ENCODE data around the gene ANXA10. TPM values are rescaled to one million over a fixed set of nuclear protein-coding genes. Genes with fewer than 3 reads are reported as not detected.

The ANXA10 gene, protein sequence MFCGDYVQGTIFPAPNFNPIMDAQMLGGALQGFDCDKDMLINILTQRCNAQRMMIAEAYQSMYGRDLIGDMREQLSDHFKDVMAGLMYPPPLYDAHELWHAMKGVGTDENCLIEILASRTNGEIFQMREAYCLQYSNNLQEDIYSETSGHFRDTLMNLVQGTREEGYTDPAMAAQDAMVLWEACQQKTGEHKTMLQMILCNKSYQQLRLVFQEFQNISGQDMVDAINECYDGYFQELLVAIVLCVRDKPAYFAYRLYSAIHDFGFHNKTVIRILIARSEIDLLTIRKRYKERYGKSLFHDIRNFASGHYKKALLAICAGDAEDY
- polyA plus RNA-seq (2013, experiment 1 of 2) = not detected
- not detected for polyA plus RNA-seq (2013, experiment 2 of 2)

DNA sequence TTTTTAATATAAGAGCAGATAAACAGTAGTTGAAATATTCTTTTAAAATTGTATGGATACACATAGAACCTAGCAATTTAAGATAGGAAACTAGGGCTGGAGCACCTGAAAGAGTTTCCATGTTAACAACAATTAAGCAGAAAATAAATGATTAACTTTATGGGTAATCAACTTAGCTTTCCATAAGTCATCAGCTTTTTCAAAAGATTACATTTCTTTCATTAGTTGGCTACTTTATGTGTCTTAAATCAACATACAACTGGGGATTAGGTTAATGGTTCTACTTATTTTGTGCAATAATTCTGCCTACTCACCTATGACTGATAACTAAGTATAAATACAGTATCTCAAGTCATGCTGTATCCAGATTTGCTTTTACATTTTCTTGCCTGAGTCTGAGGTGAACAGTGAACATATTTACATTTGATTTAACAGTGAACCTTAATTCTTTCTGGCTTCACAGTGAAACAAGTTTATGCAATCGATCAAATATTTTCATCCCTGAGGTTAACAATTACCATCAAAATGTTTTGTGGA lies at the start of gene ANXA10:
ANXA10 (plus strand) TSS at position 362 of the 537 bp plus-strand sequence; CDS start at position 526, 164 bp downstream.
- Histone ChIP-seq H2BK120ac (ENCODE audit: low read depth, low read length) (no peak within 1 kb of the TSS), H3K27me3 (ENCODE audit: control insufficient read depth in 1 of 2, insufficient read depth in 1 of 2, low read length in 2 of 2) (no peaks in the 10 kb centered on the region), H2AK5ac (ENCODE audit: low read length, severe bottlenecking) (no peak within 1 kb of the TSS), H3K4me1 (ENCODE audit: control insufficient read depth, insufficient read depth, low read depth, low read length) (no peaks in the 10 kb centered on the region), H3K4me2 (ENCODE audit: low read length, poor library complexity, severe bottlenecking) (no peak within 1 kb of the TSS), H2BK15ac (ENCODE audit: low read depth, poor library complexity, severe bottlenecking) (no peak within 1 kb of the TSS), H3K9ac (ENCODE audit: low read length) (no peak within 1 kb of the TSS), H3K18ac (ENCODE audit: low read depth in 1 of 2, low read length in 2 of 2) (no peak within 1 kb of the TSS), H3K14ac (ENCODE audit: low read length in 2 of 2) (no peak within 1 kb of the TSS), H2BK5ac (ENCODE audit: low read depth, low read length, poor library complexity, severe bottlenecking) (no peak within 1 kb of the TSS), H3K4me3 (ENCODE audit: insufficient read depth in 1 of 2, low read depth in 1 of 2, low read length in 2 of 2) (no peak within 1 kb of the TSS), H3K4ac (ENCODE audit: low read depth in 1 of 2, low read length in 2 of 2) (no peak within 1 kb of the TSS), H4K8ac (ENCODE audit: low read length) (no peak within 1 kb of the TSS), H4K91ac (ENCODE audit: low read length) (no peak within 1 kb of the TSS), H3K9me3 (ENCODE audit: control insufficient read depth, low read length) (peaks cover 28% of the 10 kb centered on the region), H3K79me1 (replicated peaks; ENCODE audit: low read length, poor library complexity, severe bottlenecking) (no peaks in the 10 kb centered on the region), H2BK12ac (ENCODE audit: low read length in 2 of 2) (no peak within 1 kb of the TSS), H3K36me3 (ENCODE audit: control insufficient read depth in 1 of 2, insufficient read depth in 2 of 2, low read depth in 1 of 2, low read length in 2 of 2) (no peaks in the 10 kb centered on the region), H3K27ac (ENCODE audit: low read length, poor library complexity, severe bottlenecking) (no peak within 1 kb of the TSS), H3K23ac (ENCODE audit: low read length in 2 of 2) (no peak within 1 kb of the TSS), H2AFZ (ENCODE audit: low read depth, low read length) (no peak within 1 kb of the TSS)
- no CpG with 5 or more reads among the region's 1 CpG for WGBS
- DNase-seq = no peak

DNA sequence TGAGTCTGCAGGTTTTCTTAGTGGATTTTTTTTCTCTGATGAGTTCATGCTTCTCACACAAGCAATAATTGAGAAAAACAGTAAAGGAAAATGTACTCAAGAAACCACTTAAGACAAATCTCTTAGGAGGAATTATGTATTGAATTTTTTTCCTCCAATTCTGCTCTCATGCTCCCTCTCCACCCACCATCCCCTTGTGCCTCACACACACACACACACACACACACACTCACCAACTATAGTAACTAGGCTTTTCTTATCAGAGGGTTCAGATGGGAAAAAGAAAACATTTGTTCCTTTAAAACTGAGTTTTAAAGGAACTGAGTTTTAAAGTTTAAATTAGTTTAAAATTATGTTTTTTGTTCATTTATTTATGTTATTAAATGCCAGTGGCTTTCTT lies 47.0 kb upstream of the ANXA10 start:
- Histone ChIP-seq H3K18ac (ENCODE audit: low read depth in 1 of 2, low read length in 2 of 2) (no peak overlapping the region), H2BK15ac (ENCODE audit: low read depth, poor library complexity, severe bottlenecking) (no peak overlapping the region), H2AFZ (ENCODE audit: low read depth, low read length) (no peak overlapping the region), H3K23ac (ENCODE audit: low read length in 2 of 2) (no peak overlapping the region), H4K91ac (ENCODE audit: low read length) (no peak overlapping the region), H2BK5ac (ENCODE audit: low read depth, low read length, poor library complexity, severe bottlenecking) (no peak overlapping the region), H3K36me3 (ENCODE audit: control insufficient read depth in 1 of 2, insufficient read depth in 2 of 2, low read depth in 1 of 2, low read length in 2 of 2) (no peaks in the 10 kb centered on the region), H3K79me1 (replicated peaks; ENCODE audit: low read length, poor library complexity, severe bottlenecking) (no peaks in the 10 kb centered on the region), H3K9ac (ENCODE audit: low read length) (no peak overlapping the region), H3K9me3 (ENCODE audit: control insufficient read depth, low read length) (peaks cover 4% of the 10 kb centered on the region), H3K27me3 (ENCODE audit: control insufficient read depth in 1 of 2, insufficient read depth in 1 of 2, low read length in 2 of 2) (no peaks in the 10 kb centered on the region), H3K14ac (ENCODE audit: low read length in 2 of 2) (no peak overlapping the region), H2BK120ac (ENCODE audit: low read depth, low read length) (no peak overlapping the region), H2AK5ac (ENCODE audit: low read length, severe bottlenecking) (no peak overlapping the region), H2BK12ac (ENCODE audit: low read length in 2 of 2) (no peak overlapping the region), H3K27ac (ENCODE audit: low read length, poor library complexity, severe bottlenecking) (no peak overlapping the region), H3K4me3 (ENCODE audit: insufficient read depth in 1 of 2, low read depth in 1 of 2, low read length in 2 of 2) (no peak overlapping the region), H4K8ac (ENCODE audit: low read length) (no peak overlapping the region), H3K4me1 (ENCODE audit: control insufficient read depth, insufficient read depth, low read depth, low read length) (no peaks in the 10 kb centered on the region), H3K4ac (ENCODE audit: low read depth in 1 of 2, low read length in 2 of 2) (no peak overlapping the region), H3K4me2 (ENCODE audit: low read length, poor library complexity, severe bottlenecking) (no peak overlapping the region)
- DNase-seq = no peak

DNA sequence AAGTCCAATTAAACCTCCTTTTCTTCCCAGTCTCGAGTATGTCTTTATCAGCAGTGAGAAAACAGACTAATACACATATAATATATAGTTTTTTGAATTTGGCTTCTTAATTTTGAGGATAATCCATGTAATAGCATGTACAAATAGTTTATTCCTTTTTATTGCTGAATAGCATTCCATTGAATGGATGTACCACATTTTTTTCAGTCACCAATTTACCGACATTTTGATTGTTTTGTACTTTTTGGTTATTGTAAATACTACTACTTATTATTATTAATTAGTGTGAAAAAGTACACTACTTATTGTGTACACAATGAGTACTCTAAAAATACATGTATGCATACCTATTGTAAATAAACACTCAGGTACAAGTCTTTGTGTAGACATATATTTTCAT lies 42.3 kb upstream of the ANXA10 start:
- Histone ChIP-seq H3K4ac (ENCODE audit: low read depth in 1 of 2, low read length in 2 of 2) (no peak overlapping the region), H4K8ac (ENCODE audit: low read length) (no peak overlapping the region), H3K9ac (ENCODE audit: low read length) (no peak overlapping the region), H3K79me1 (replicated peaks; ENCODE audit: low read length, poor library complexity, severe bottlenecking) (no peaks in the 10 kb centered on the region), H3K4me3 (ENCODE audit: insufficient read depth in 1 of 2, low read depth in 1 of 2, low read length in 2 of 2) (no peak overlapping the region), H2AK5ac (ENCODE audit: low read length, severe bottlenecking) (no peak overlapping the region), H3K4me1 (ENCODE audit: control insufficient read depth, insufficient read depth, low read depth, low read length) (no peaks in the 10 kb centered on the region), H3K36me3 (ENCODE audit: control insufficient read depth in 1 of 2, insufficient read depth in 2 of 2, low read depth in 1 of 2, low read length in 2 of 2) (no peaks in the 10 kb centered on the region), H2BK120ac (ENCODE audit: low read depth, low read length) (no peak overlapping the region), H3K23ac (ENCODE audit: low read length in 2 of 2) (no peak overlapping the region), H3K9me3 (ENCODE audit: control insufficient read depth, low read length) (peaks cover 4% of the 10 kb centered on the region), H2BK12ac (ENCODE audit: low read length in 2 of 2) (no peak overlapping the region), H3K4me2 (ENCODE audit: low read length, poor library complexity, severe bottlenecking) (no peak overlapping the region), H2AFZ (ENCODE audit: low read depth, low read length) (no peak overlapping the region), H3K27ac (ENCODE audit: low read length, poor library complexity, severe bottlenecking) (no peak overlapping the region), H3K18ac (ENCODE audit: low read depth in 1 of 2, low read length in 2 of 2) (no peak overlapping the region), H3K27me3 (ENCODE audit: control insufficient read depth in 1 of 2, insufficient read depth in 1 of 2, low read length in 2 of 2) (no peaks in the 10 kb centered on the region), H3K14ac (ENCODE audit: low read length in 2 of 2) (no peak overlapping the region), H2BK5ac (ENCODE audit: low read depth, low read length, poor library complexity, severe bottlenecking) (no peak overlapping the region), H4K91ac (ENCODE audit: low read length) (no peak overlapping the region), H2BK15ac (ENCODE audit: low read depth, poor library complexity, severe bottlenecking) (no peak overlapping the region)
- WGBS = no CpG with 5 or more reads among the region's 2 CpGs
- no peak for DNase-seq

DNA sequence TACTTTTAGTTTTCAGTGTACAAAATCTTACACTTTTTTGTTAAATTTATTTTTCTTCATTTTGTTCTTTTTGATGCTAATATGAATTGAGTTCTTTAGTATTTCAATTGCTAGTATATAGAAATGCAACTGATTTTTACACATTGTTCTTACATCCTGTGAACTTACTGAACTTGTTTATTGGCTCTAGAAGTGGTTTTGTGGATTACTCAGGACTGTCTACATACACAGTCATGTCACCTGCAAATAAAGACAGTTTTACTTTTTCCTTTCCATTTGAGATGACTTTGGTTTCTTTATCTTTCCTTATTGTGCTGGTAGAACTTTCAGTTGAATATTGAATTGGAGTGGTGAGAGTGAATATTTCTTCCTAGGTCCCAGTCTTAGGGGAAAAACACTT lies 40.8 kb upstream of the ANXA10 start:
- no peak overlapping the region for H3K18ac ChIP-seq (ENCODE audit: low read depth in 1 of 2, low read length in 2 of 2)
- peaks cover 4% of the 10 kb centered on the region for H3K9me3 ChIP-seq (ENCODE audit: control insufficient read depth, low read length)
- H2AFZ ChIP-seq (ENCODE audit: low read depth, low read length) = no peak overlapping the region
- H3K14ac ChIP-seq (ENCODE audit: low read length in 2 of 2) = no peak overlapping the region
- H3K4me3 ChIP-seq (ENCODE audit: insufficient read depth in 1 of 2, low read depth in 1 of 2, low read length in 2 of 2) = no peak overlapping the region
- H3K27ac ChIP-seq (ENCODE audit: low read length, poor library complexity, severe bottlenecking) = no peak overlapping the region
- no peak overlapping the region for H3K4me2 ChIP-seq (ENCODE audit: low read length, poor library complexity, severe bottlenecking)
- H2BK12ac ChIP-seq (ENCODE audit: low read length in 2 of 2) = no peak overlapping the region
- no peak overlapping the region for H3K4ac ChIP-seq (ENCODE audit: low read depth in 1 of 2, low read length in 2 of 2)
- H3K27me3 ChIP-seq (ENCODE audit: control insufficient read depth in 1 of 2, insufficient read depth in 1 of 2, low read length in 2 of 2) = no peaks in the 10 kb centered on the region
- H4K91ac ChIP-seq (ENCODE audit: low read length) = no peak overlapping the region
- no peak overlapping the region for H4K8ac ChIP-seq (ENCODE audit: low read length)
- H3K9ac ChIP-seq (ENCODE audit: low read length) = no peak overlapping the region
- no peak overlapping the region for H3K23ac ChIP-seq (ENCODE audit: low read length in 2 of 2)
- no peak overlapping the region for H2AK5ac ChIP-seq (ENCODE audit: low read length, severe bottlenecking)
- no peak overlapping the region for H2BK120ac ChIP-seq (ENCODE audit: low read depth, low read length)
- no peak overlapping the region for H2BK5ac ChIP-seq (ENCODE audit: low read depth, low read length, poor library complexity, severe bottlenecking)
- H2BK15ac ChIP-seq (ENCODE audit: low read depth, poor library complexity, severe bottlenecking) = no peak overlapping the region
- H3K36me3 ChIP-seq (ENCODE audit: control insufficient read depth in 1 of 2, insufficient read depth in 2 of 2, low read depth in 1 of 2, low read length in 2 of 2) = no peaks in the 10 kb centered on the region
- H3K4me1 ChIP-seq (ENCODE audit: control insufficient read depth, insufficient read depth, low read depth, low read length) = no peaks in the 10 kb centered on the region
- no peak for DNase-seq
- no peaks in the 10 kb centered on the region for H3K79me1 ChIP-seq (replicated peaks; ENCODE audit: low read length, poor library complexity, severe bottlenecking)
